IMR-90 (cell line): ENCODE data around the gene ZYX. TPM values are rescaled to one million over a fixed set of nuclear protein-coding genes. Genes with fewer than 3 reads are reported as not detected.
A peak's percentile ranks its signal among the peaks of the same experiment; 100 is the strongest.

Experiments used
- ATAC-seq: fragments of 200-7000 bp; cut with Tn5 transposase; 2 replicates; pipeline ENCODE4 v1.9.1; 2020; ENCODE audit warnings: low read depth, mild to moderate bottlenecking, moderate library complexity
- BruUV-seq: library from RNA; stranded (reverse); fragments of 400-500 nt; replicated peaks from 2 replicates; lab custom pipeline; 2021; lab: Mats Ljungman, UMichigan
- CTCF ChIA-PET: fragments of 300-600 bp; formaldehyde crosslinking; extraction: SDS; loops from one replicate; lab custom pipeline; 2021; ENCODE audit warnings: antibody characterized with exemption; lab: Yijun Ruan, JAX
- POLR2A ChIA-PET: fragments of 300-600 bp; sonication (Branson Sonifier 250); formaldehyde crosslinking; loops from one replicate; lab custom pipeline; 2022; ENCODE audit warnings: antibody characterized with exemption; ENCODE audit not compliant: unreplicated experiment; lab: Charles Lee
- DNase-seq: peaks from one replicate; pipeline ENCODE4 v3.0.0; 2013
- H2AFZ ChIP-seq: replicated peaks from 2 replicates; pipeline ENCODE3; 2013; ENCODE audit warnings: low read length, mild to moderate bottlenecking; ENCODE audit not compliant: poor library complexity
- H2AK5ac ChIP-seq: 2 replicates; pipeline ENCODE4 v1.6.1; 2013; ENCODE audit warnings: low read depth, low read length, inconsistent platforms
- H2AK9ac ChIP-seq: replicated peaks from 2 replicates; pipeline ENCODE3; 2013; ENCODE audit warnings: mild to moderate bottlenecking, low read depth, low read length, moderate library complexity; ENCODE audit not compliant: poor library complexity
- H2BK120ac ChIP-seq: 2 replicates; pipeline ENCODE4 v1.6.1; 2013; ENCODE audit warnings: low read depth, low read length, inconsistent platforms
- H2BK15ac ChIP-seq: 3 replicates; pipeline ENCODE4 v1.6.1; 2013; ENCODE audit warnings: low read depth, low read length, inconsistent platforms
- H2BK20ac ChIP-seq: 2 replicates; pipeline ENCODE4 v1.6.1; 2013; ENCODE audit warnings: low read depth, mild to moderate bottlenecking, inconsistent platforms, low read length, moderate library complexity
- H2BK5ac ChIP-seq: 2 replicates; pipeline ENCODE4 v1.6.1; 2013; ENCODE audit warnings: mild to moderate bottlenecking, low read depth, low read length, inconsistent platforms; ENCODE audit not compliant: poor library complexity, severe bottlenecking
- H3K14ac ChIP-seq: replicated peaks from 2 replicates; pipeline ENCODE4 v1.6.1; 2013; ENCODE audit warnings: low read depth, low read length, inconsistent platforms
- H3K18ac ChIP-seq: 2 replicates; pipeline ENCODE4 v1.6.1; 2013; ENCODE audit warnings: low read depth, low read length, control low read depth
- H3K23ac ChIP-seq: 2 replicates; pipeline ENCODE4 v1.6.1; 2013; ENCODE audit warnings: low read depth, low read length, inconsistent platforms
- H3K27ac ChIP-seq: 2 replicates; pipeline ENCODE4 v1.5.1; 2013; ENCODE audit warnings: mild to moderate bottlenecking, control low read depth, low read length; ENCODE audit not compliant: insufficient read depth
- H3K27me3 ChIP-seq: 2 replicates; pipeline ENCODE4 v1.6.1; 2013; ENCODE audit warnings: low read length; ENCODE audit not compliant: control insufficient read depth, insufficient read depth
- H3K36me3 ChIP-seq: 2 replicates; pipeline ENCODE4 v1.6.1; 2013; ENCODE audit warnings: low read length, mixed read lengths; ENCODE audit not compliant: control insufficient read depth, insufficient read depth
- H3K4ac ChIP-seq: 2 replicates; pipeline ENCODE4 v1.6.1; 2013; ENCODE audit warnings: low read depth, low read length, inconsistent platforms
- H3K4me1 ChIP-seq: 2 replicates; pipeline ENCODE4 v1.6.1; 2013; ENCODE audit warnings: low read length, mixed read lengths; ENCODE audit not compliant: control insufficient read depth, insufficient read depth
- H3K4me2 ChIP-seq: 2 replicates; pipeline ENCODE4 v1.6.1; 2013; ENCODE audit warnings: low read depth, mild to moderate bottlenecking, control low read depth, low read length, moderate library complexity
- H3K4me3 ChIP-seq: 2 replicates; pipeline ENCODE4 v1.5.1; 2013; ENCODE audit warnings: low read depth, mild to moderate bottlenecking, control low read depth, low read length, moderate library complexity; ENCODE audit not compliant: insufficient read depth
- H3K56ac ChIP-seq: 2 replicates; pipeline ENCODE4 v1.6.1; 2013; ENCODE audit warnings: low read length, inconsistent platforms; ENCODE audit not compliant: insufficient read depth; ENCODE audit errors: extremely low read depth
- H3K79me1 ChIP-seq, 2 experiments: 2 replicates each; pipeline ENCODE4 v1.6.1; 2013; ENCODE audit warnings: low read length in 2 of 2, inconsistent platforms in 1 of 2, low read depth in 1 of 2
- H3K9ac ChIP-seq: 2 replicates; pipeline ENCODE4 v1.6.1; 2013; ENCODE audit warnings: low read depth, low read length, control low read depth
- H3K9me1 ChIP-seq: 2 replicates; pipeline ENCODE4 v1.6.1; 2013; ENCODE audit warnings: low read length, inconsistent platforms; ENCODE audit not compliant: insufficient read depth
- H3K9me3 ChIP-seq: 2 replicates; pipeline ENCODE4 v1.6.1; 2013; ENCODE audit warnings: low read length; ENCODE audit not compliant: control insufficient read depth, insufficient read depth
- H4K20me1 ChIP-seq: 2 replicates; pipeline ENCODE4 v1.6.1; 2013; ENCODE audit warnings: low read length, inconsistent platforms; ENCODE audit not compliant: insufficient read depth
- H4K5ac ChIP-seq: 2 replicates; pipeline ENCODE4 v1.6.1; 2013; ENCODE audit warnings: mild to moderate bottlenecking, low read depth, low read length, control low read depth
- H4K8ac ChIP-seq, 2 experiments: 2 replicates each; pipeline ENCODE4 v1.6.1; 2013; ENCODE audit warnings: low read depth in 2 of 2, low read length in 2 of 2, control low read depth in 1 of 2, inconsistent platforms in 1 of 2
- H4K91ac ChIP-seq: 2 replicates; pipeline ENCODE4 v1.6.1; 2013; ENCODE audit warnings: low read depth, low read length, inconsistent platforms; ENCODE audit not compliant: insufficient read depth
- MXI1 ChIP-seq: IDR thresholded peaks from 2 replicates; pipeline ENCODE4 v1.6.1; 2012; ENCODE audit warnings: low read depth, mild to moderate bottlenecking, low read length, moderate library complexity, borderline replicate concordance
- WGBS, 2 experiments: methylation state at CpG; one replicate each; pipeline versions ENCODE4 v1.1.5 to v1.1.7; 2013; ENCODE audit warnings: missing lambda C conversion rate in 2 of 2; ENCODE audit not compliant: insufficient read length in 1 of 2; ENCODE audit errors: extremely low coverage in 2 of 2; 5-methylcytosine and 5-hydroxymethylcytosine counted together
- dilution Hi-C: fragments of 300-500 bp; cut with HindIII; formaldehyde crosslinking; loops from one replicate; pipeline ENCODE4 v1.14.3; 2018; ENCODE audit warnings: low sequenced_read_pairs; ENCODE audit not compliant: unreplicated experiment
- in situ Hi-C: fragments of 300-500 bp; cut with MboI; formaldehyde crosslinking; loops from 3 replicates; pipeline ENCODE4 v1.14.3; 2019; ENCODE audit warnings: low sequenced_read_pairs, inconsistent platforms, mixed read lengths
- intact Hi-C: fragments of 100-400 bp; cut with micrococcal nuclease; formaldehyde crosslinking; loops from 2 replicates; pipeline ENCODE4 v1.10.0; 2022
- polyA plus RNA-seq, 3 experiments: library from polyadenylated mRNA; depleted of rRNA; stranded (reverse); fragments of >200 nt; gene quantifications; 2 replicates each; pipeline ENCODE4 v1.2.3, GENCODE V29; 2012; ENCODE audit warnings: low replicate concordance in 1 of 3
- total RNA-seq: library from RNA; depleted of rRNA; stranded (reverse); fragments of >200 nt; gene quantifications from 2 replicates; pipeline ENCODE4 v1.2.3, GENCODE V29; 2012

The ZYX gene
- total and polyA plus RNA-seq, 2 of the 4 experiments (the other 2 are of a cell fraction) = 22.6 to 334 TPM

- Histone ChIP-seq H3K4ac (no peak overlapping the region), H3K23ac (no peak overlapping the region), H3K9me3 (no peaks in the 10 kb centered on the region), H3K4me3 (no peak overlapping the region), H2AK5ac (no peak overlapping the region), H3K56ac (no peak overlapping the region), H3K14ac (no peak overlapping the region), H3K79me1 (no peaks in the 10 kb centered on the region), H2BK5ac (no peak overlapping the region), H4K20me1 (no peaks in the 10 kb centered on the region), H2AFZ (peak overlapping the region; percentile 2), H3K36me3 (no peaks in the 10 kb centered on the region), H3K18ac (no peak overlapping the region), H4K5ac (no peak overlapping the region), H3K9ac (no peak overlapping the region), H2BK120ac (no peak overlapping the region), H2BK15ac (no peak overlapping the region), H2BK20ac (no peak overlapping the region), H3K27ac (no peak overlapping the region), H3K4me1 (peaks cover 4% of the 10 kb centered on the region), H3K4me2 (no peak overlapping the region), H4K91ac (no peak overlapping the region), H3K27me3 (no peaks in the 10 kb centered on the region), H2AK9ac (no peak overlapping the region), H4K8ac (no peak overlapping the region), H3K9me1 (no peaks in the 10 kb centered on the region; the same call in 1 of the 2 replicates)
- dilution Hi-C loops (no loop called here), intact Hi-C loops (loop anchor here (5.0 kb wide), 1 partner anchor 412 kb away; no protein-coding TSS in a partner anchor), in situ Hi-C loops (no loop called here)
- TF ChIP-seq MXI1 = no peak
- CTCF ChIA-PET = interaction anchor here (0.6 to 1.0 kb wide), 3 partner anchors 15 to 942 kb away, joined by 3 to 10 read pairs (median 4); no protein-coding TSS in a partner anchor
- ATAC-seq (no peak), DNase-seq (no peak)
- no TSS peak for BruUV-seq
- POLR2A ChIA-PET = no interaction called here
- WGBS, 2 experiments = 80% methylated on average over 1 of the region's 11 CpGs; no CpG with 5 or more reads in 1 of the 2 experiments
Measured at GRCh38 chr7:143418681-143419458, 37.7 kb downstream of the ZYX start.
